Mesenchymal stem cell (in vitro differentiated cells and primary cell): ENCODE results near the gene TTLL11.

Source experiments
- DNase-seq: peaks from one replicate; pipeline ENCODE4 v3.0.0-alpha.2; 2013
- H2AFZ ChIP-seq: one replicate; pipeline ENCODE4 v1.6.1; 2013; ENCODE audit warnings: low read depth, mild to moderate bottlenecking, control low read depth, inconsistent platforms, low read length, moderate library complexity
- H2AK5ac ChIP-seq: 2 replicates; pipeline ENCODE4 v1.6.1; 2013; ENCODE audit warnings: low read length, moderate library complexity, mild to moderate bottlenecking, inconsistent platforms; ENCODE audit not compliant: severe bottlenecking
- H2BK120ac ChIP-seq: one replicate; pipeline ENCODE4 v1.6.1; 2013; ENCODE audit warnings: low read depth, mild to moderate bottlenecking, inconsistent platforms, low read length, moderate library complexity
- H2BK12ac ChIP-seq, 2 experiments: one replicate each; pipeline ENCODE4 v1.6.1; 2013; ENCODE audit warnings: inconsistent platforms in 2 of 2, low read length in 2 of 2, mild to moderate bottlenecking in 2 of 2, moderate library complexity in 2 of 2, control low read depth in 1 of 2
- H2BK15ac ChIP-seq: one replicate; pipeline ENCODE4 v1.6.1; 2013; ENCODE audit warnings: mild to moderate bottlenecking, low read depth, inconsistent platforms; ENCODE audit not compliant: poor library complexity, severe bottlenecking
- H2BK5ac ChIP-seq: 2 replicates; pipeline ENCODE4 v1.6.1; 2013; ENCODE audit warnings: low read depth, mild to moderate bottlenecking, low read length, control low read depth, inconsistent platforms; ENCODE audit not compliant: poor library complexity, severe bottlenecking
- H3K14ac ChIP-seq, 2 experiments: one replicate each; pipeline ENCODE4 v1.6.1; 2013; ENCODE audit warnings: inconsistent platforms in 2 of 2, low read length in 2 of 2, control low read depth in 1 of 2, mild to moderate bottlenecking in 1 of 2, moderate library complexity in 1 of 2
- H3K18ac ChIP-seq, 2 experiments: one replicate each; pipeline ENCODE4 v1.6.1; 2013; ENCODE audit warnings: inconsistent platforms in 2 of 2, low read length in 2 of 2, control low read depth in 1 of 2, low read depth in 1 of 2, mild to moderate bottlenecking in 1 of 2
- H3K23ac ChIP-seq, 2 experiments: one replicate each; pipeline ENCODE4 v1.6.1; 2013; ENCODE audit warnings: inconsistent platforms in 2 of 2, low read length in 2 of 2, mild to moderate bottlenecking in 2 of 2, moderate library complexity in 2 of 2, control low read depth in 1 of 2
- H3K27ac ChIP-seq: 2 replicates; pipeline ENCODE4 v1.5.1; 2013; ENCODE audit warnings: mild to moderate bottlenecking, moderate library complexity, low read length, control low read depth, inconsistent platforms; ENCODE audit not compliant: poor library complexity, severe bottlenecking
- H3K27me3 ChIP-seq, 2 experiments: 2 replicates each; pipeline versions ENCODE4 v1.6.1 to v1.7.0; 2013; ENCODE audit warnings: low read length in 2 of 2, mild to moderate bottlenecking in 2 of 2, moderate library complexity in 2 of 2, control low read depth in 1 of 2, inconsistent platforms in 1 of 2; ENCODE audit not compliant: control insufficient read depth in 1 of 2, insufficient read depth in 1 of 2
- H3K36me3 ChIP-seq, 2 experiments: 2 replicates each; pipeline versions ENCODE4 v1.6.1 to v1.7.0; 2013; ENCODE audit warnings: low read length in 2 of 2, control low read depth in 1 of 2, inconsistent platforms in 1 of 2, low read depth in 1 of 2, mild to moderate bottlenecking in 1 of 2; ENCODE audit not compliant: insufficient read depth in 2 of 2, control insufficient read depth in 1 of 2
- H3K4ac ChIP-seq, 2 experiments: one replicate each; pipeline ENCODE4 v1.6.1; 2013; ENCODE audit warnings: inconsistent platforms in 2 of 2, low read length in 2 of 2, mild to moderate bottlenecking in 2 of 2, moderate library complexity in 2 of 2, control low read depth in 1 of 2, low read depth in 1 of 2
- H3K4me1 ChIP-seq: 2 replicates; pipeline ENCODE4 v1.6.1; 2013; ENCODE audit warnings: low read depth, low read length, control low read depth; ENCODE audit not compliant: control insufficient read depth, insufficient read depth
- H3K4me2 ChIP-seq: 2 replicates; pipeline ENCODE4 v1.6.1; 2013; ENCODE audit warnings: low read length, mild to moderate bottlenecking, inconsistent platforms; ENCODE audit not compliant: poor library complexity, severe bottlenecking
- H3K4me3 ChIP-seq, 2 experiments: 2 replicates each; pipeline versions ENCODE4 v1.5.1 to v1.7.0; 2013; ENCODE audit warnings: low read length in 2 of 2, mild to moderate bottlenecking in 2 of 2, control low read depth in 1 of 2, low read depth in 1 of 2; ENCODE audit not compliant: insufficient read depth in 1 of 2
- H3K79me1 ChIP-seq: replicated peaks from 2 replicates; pipeline ENCODE4 v1.6.1; 2013; ENCODE audit warnings: mild to moderate bottlenecking, control low read depth, low read length, inconsistent platforms; ENCODE audit not compliant: poor library complexity, severe bottlenecking
- H3K9ac ChIP-seq: 2 replicates; pipeline ENCODE4 v1.7.0; 2013; ENCODE audit warnings: mild to moderate bottlenecking, low read length, moderate library complexity
- H3K9me3 ChIP-seq: 2 replicates; pipeline ENCODE4 v1.7.0; 2013; ENCODE audit warnings: mild to moderate bottlenecking, low read length; ENCODE audit not compliant: control insufficient read depth
- H4K8ac ChIP-seq: one replicate; pipeline ENCODE4 v1.6.1; 2013; ENCODE audit warnings: inconsistent platforms, mild to moderate bottlenecking, low read length, moderate library complexity
- H4K91ac ChIP-seq: one replicate; pipeline ENCODE4 v1.6.1; 2013; ENCODE audit warnings: mild to moderate bottlenecking, low read length, inconsistent platforms
- WGBS: methylation state at CpG from one replicate; pipeline ENCODE4 v1.1.7; 2013; ENCODE audit warnings: mixed read lengths; 5-methylcytosine and 5-hydroxymethylcytosine counted together

TTLL11 gene

DNA sequence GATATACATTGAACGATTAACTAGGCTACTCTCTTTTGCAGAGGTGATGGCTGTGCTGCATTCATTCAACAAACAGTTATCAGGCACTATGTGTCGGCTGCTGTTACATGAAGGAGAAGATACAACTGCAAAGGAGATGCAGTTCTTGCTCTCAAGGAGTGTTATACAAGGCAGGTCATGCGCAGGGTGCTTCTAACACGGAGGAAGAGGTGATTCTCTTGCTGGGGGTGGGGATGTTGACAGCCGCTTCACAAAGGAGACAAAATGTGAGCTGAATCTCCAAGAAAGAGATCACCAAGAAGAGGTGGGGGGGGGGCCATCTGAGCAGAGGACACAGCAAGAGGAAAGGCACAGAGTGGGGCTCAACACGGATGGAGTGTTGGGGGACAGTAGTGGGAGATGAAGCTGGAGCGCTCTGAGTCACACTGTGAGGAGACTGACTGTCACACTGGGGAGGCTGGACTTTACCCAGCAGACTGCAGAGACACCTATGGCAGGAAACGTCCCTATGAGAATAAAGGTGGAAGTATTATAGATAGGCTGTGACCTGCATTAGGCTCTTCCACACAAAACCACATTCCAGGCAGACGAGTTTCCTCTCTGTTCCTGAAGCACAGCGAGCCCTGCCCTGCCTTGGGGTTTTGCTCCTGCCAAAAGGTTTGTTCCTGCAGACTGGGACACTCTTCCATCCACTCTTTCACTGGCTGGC is 45.6 kb upstream of the TTLL11 start:
- WGBS: 70% methylated on average over 9 of the region's 10 CpGs
- no peak overlapping the region for H3K14ac ChIP-seq
- H3K4me1 ChIP-seq: peaks cover 2% of the 10 kb centered on the region
- H3K4me3 ChIP-seq: no peak overlapping the region
- H3K27ac ChIP-seq: no peak overlapping the region
- H2BK12ac ChIP-seq: no peak overlapping the region
- no peak overlapping the region for H3K18ac ChIP-seq
- no peaks in the 10 kb centered on the region for H3K27me3 ChIP-seq
- no peaks in the 10 kb centered on the region for H3K79me1 ChIP-seq
- DNase-seq: no peak
- no peak overlapping the region for H2BK120ac ChIP-seq
- H2AFZ ChIP-seq: no peak overlapping the region
- H3K9me3 ChIP-seq: no peaks in the 10 kb centered on the region
- H3K23ac ChIP-seq: no peak overlapping the region
- peaks cover 8 to 20% of the 10 kb centered on the region in 2 experiments for H3K36me3 ChIP-seq
- no peak overlapping the region for H3K4ac ChIP-seq
- H2BK15ac ChIP-seq: no peak overlapping the region
- no peak overlapping the region for H3K4me2 ChIP-seq
- no peak overlapping the region for H4K8ac ChIP-seq
- H3K9ac ChIP-seq: no peak overlapping the region
- no peak overlapping the region for H2BK5ac ChIP-seq
- H4K91ac ChIP-seq: no peak overlapping the region
- H2AK5ac ChIP-seq: no peak overlapping the region

DNA sequence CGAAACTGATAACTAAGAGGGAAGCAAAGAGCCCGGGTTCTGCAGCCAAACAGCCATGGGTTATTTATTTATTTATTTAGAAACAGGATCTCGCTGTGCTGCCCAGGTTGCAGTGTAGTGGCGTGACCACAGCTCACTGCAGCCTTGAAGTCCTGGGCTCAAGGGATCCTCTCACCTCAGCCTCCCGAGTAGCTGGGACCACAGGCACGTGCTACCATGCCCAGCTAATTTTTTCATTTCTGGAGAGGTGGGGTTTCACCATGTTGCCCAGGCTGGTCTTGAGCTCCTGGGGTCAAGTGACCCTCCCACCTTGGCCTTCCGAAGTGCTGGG is 42.4 kb upstream of the TTLL11 start:
- no peak overlapping the region for H3K4me3 ChIP-seq
- no peak overlapping the region for H3K4me2 ChIP-seq
- no peak overlapping the region for H3K14ac ChIP-seq
- no peak overlapping the region for H3K18ac ChIP-seq
- H3K79me1 ChIP-seq: no peaks in the 10 kb centered on the region
- no peak overlapping the region for H2BK12ac ChIP-seq
- H3K4me1 ChIP-seq: peaks cover 10% of the 10 kb centered on the region
- no peaks in the 10 kb centered on the region for H3K9me3 ChIP-seq
- no peak overlapping the region for H2BK120ac ChIP-seq
- no peak overlapping the region for H2AK5ac ChIP-seq
- H3K27ac ChIP-seq: no peak overlapping the region
- no peaks in the 10 kb centered on the region for H3K36me3 ChIP-seq
- no peak overlapping the region for H2BK15ac ChIP-seq
- no peak overlapping the region for H3K23ac ChIP-seq
- no peak overlapping the region for H3K4ac ChIP-seq
- no peak overlapping the region for H3K9ac ChIP-seq
- no peak overlapping the region for H4K91ac ChIP-seq
- 82% methylated on average over 7 of the region's 7 CpGs for whole genome bisulfite sequencing
- DNase-seq: no peak
- H2AFZ ChIP-seq: no peak overlapping the region
- peaks cover 8 to 24% of the 10 kb centered on the region in 2 experiments for H3K27me3 ChIP-seq
- H4K8ac ChIP-seq: no peak overlapping the region
- no peak overlapping the region for H2BK5ac ChIP-seq

DNA sequence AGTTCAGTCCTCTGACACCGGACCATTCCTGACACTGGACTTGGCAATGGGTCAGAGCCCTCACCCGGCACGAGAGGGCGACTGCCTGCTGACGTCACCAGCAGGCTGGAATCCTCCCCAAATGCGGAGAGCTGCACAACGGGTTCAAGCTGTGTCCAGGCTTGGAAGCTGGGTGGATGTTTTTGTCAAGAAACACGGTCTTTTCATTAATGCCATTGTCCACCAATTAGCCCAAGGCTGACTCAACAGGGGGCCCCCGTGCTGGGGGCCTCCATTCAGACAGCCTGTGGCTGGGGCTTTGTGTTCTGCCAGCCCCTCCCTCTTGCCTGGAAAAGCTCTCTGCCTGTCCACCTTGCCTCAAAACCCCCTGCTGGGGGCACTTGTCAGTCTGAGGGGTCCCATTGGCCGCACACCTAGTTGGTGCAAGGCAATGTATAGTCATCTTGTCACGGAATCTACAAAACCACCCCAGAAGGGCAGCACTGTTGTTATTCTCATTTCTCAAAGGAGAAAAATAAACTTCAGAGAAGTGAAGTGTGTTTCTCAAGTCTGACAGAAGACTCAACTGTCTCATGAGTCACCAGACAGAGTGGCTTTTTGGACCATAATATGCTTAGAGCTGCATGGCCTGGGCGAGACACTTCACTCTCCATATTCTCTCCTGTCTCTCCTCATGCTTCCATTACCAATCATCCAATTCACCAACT is 41.9 kb upstream of the TTLL11 start:
- H3K9ac ChIP-seq: no peak overlapping the region
- H3K14ac ChIP-seq: no peak overlapping the region
- no peaks in the 10 kb centered on the region for H3K9me3 ChIP-seq
- H3K18ac ChIP-seq: no peak overlapping the region
- no peak overlapping the region for H4K91ac ChIP-seq
- peak; percentile 43 for DNase-seq
- H3K4me3 ChIP-seq: no peak overlapping the region
- no peak overlapping the region for H3K27ac ChIP-seq
- no peak overlapping the region for H2BK12ac ChIP-seq
- H3K4ac ChIP-seq: no peak overlapping the region
- no peak overlapping the region for H2AK5ac ChIP-seq
- no peaks in the 10 kb centered on the region for H3K79me1 ChIP-seq
- no peaks in the 10 kb centered on the region for H3K36me3 ChIP-seq
- no peak overlapping the region for H4K8ac ChIP-seq
- 61% methylated on average over 12 of the region's 12 CpGs for whole genome bisulfite sequencing
- peaks cover 10% of the 10 kb centered on the region for H3K4me1 ChIP-seq
- H3K4me2 ChIP-seq: no peak overlapping the region
- no peak overlapping the region for H2BK5ac ChIP-seq
- H2AFZ ChIP-seq: no peak overlapping the region
- H3K23ac ChIP-seq: no peak overlapping the region
- no peak overlapping the region for H2BK15ac ChIP-seq
- H3K27me3 ChIP-seq: peaks cover 8 to 24% of the 10 kb centered on the region in 2 experiments
- H2BK120ac ChIP-seq: no peak overlapping the region

DNA sequence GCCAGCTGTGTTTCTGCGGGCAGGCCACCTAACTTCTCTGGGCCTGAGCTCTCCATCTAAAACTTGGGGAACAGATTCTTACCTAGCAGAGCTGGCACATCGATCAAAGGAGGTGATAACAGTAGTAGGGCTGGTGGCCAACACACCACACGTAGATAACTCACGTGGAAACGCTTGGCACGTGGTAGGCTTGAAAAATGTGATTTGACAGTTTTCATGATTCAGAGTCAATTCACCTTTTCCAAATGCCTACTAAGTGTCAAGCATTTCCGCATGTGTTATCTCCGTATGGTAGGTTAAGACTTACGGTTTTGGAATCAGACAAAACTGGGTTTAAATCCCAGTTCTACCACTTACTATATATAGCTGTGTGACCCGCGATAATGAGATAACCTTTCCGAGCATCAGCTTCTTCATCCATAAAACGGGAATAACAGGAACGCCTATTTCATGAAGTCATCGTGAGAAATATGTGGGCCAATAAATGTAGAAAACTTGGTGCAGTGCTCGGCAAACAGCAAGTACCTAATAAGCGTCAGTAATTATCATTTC is 41.0 kb upstream of the TTLL11 start:
- DNase-seq: no peak
- Histone ChIP-seq H3K9me3 (no peaks in the 10 kb centered on the region), H3K9ac (no peak overlapping the region), H3K23ac (no peak overlapping the region), H2BK15ac (no peak overlapping the region), H3K4ac (no peak overlapping the region), H2AFZ (no peak overlapping the region), H4K8ac (no peak overlapping the region), H3K4me3 (no peak overlapping the region), H3K14ac (no peak overlapping the region), H2BK12ac (no peak overlapping the region), H3K4me1 (peaks cover 10% of the 10 kb centered on the region), H3K4me2 (no peak overlapping the region), H2AK5ac (no peak overlapping the region), H4K91ac (no peak overlapping the region), H2BK5ac (no peak overlapping the region), H3K18ac (no peak overlapping the region), H3K36me3 (no peaks in the 10 kb centered on the region), H3K27me3 (peaks cover 8 to 24% of the 10 kb centered on the region in 2 experiments), H2BK120ac (no peak overlapping the region), H3K79me1 (no peaks in the 10 kb centered on the region), H3K27ac (no peak overlapping the region)
- 87% methylated on average over 17 of the region's 17 CpGs for WGBS
